Lung microvascular endothelial cell (primary cell): ENCODE data around the gene IKZF4. TPM values are rescaled to one million over a fixed set of nuclear protein-coding genes. Genes with fewer than 3 reads are reported as not detected.
"Not testable (repeated sequence)": the region's sequence is repeated elsewhere in the genome, so short reads cannot be mapped to it uniquely, and the experiment has no call there.

ENCODE experiments used
- DNase-seq, 2 donors: peaks; one replicate each; pipeline versions ENCODE4 v3.0.0 to v3.0.0-alpha.2; 2010; ENCODE audit warnings: low read depth in 2 of 2
- total RNA-seq: library from RNA; depleted of rRNA; stranded (reverse); fragments of >200 nt; gene quantifications from 2 replicates; pipeline ENCODE4 v1.2.1, GENCODE V29; 2014

The IKZF4 gene
- total RNA-seq, 1 donor from 2014 or later, result 0.20 TPM

- DNase-seq, result not testable (repeated sequence)
Measured at GRCh38 chr12:55999522-55999921, 21.3 kb upstream of the IKZF4 start.

GRCh38 chr12:55999999-56000540 is 20.8 kb upstream of the IKZF4 start:
- DNase-seq, result not testable (repeated sequence)

- DNase-seq, result no peak
Measured at GRCh38 chr12:56001487-56002100, 19.2 kb upstream of the IKZF4 start.

- DNase-seq, result not testable (repeated sequence)
Measured at GRCh38 chr12:56003376-56003775, 17.5 kb upstream of the IKZF4 start.

- no peak for DNase-seq
Measured at GRCh38 chr12:56004211-56004610, 16.6 kb upstream of the IKZF4 start.

GRCh38 chr12:56007564-56008559 is 13.0 kb upstream of the IKZF4 start:
- peak; percentile 24 to 45 for DNase-seq

GRCh38 chr12:56010111-56010570 is 10.7 kb upstream of the IKZF4 start:
- DNase-seq, result no peak

GRCh38 chr12:56011509-56012090 is 9.2 kb upstream of the IKZF4 start:
- DNase-seq, result no peak

GRCh38 chr12:56013482-56013881 is 7.4 kb upstream of the IKZF4 start:
- no peak for DNase-seq

GRCh38 chr12:56014205-56014604 is 6.6 kb upstream of the IKZF4 start:
- peak in 1 of 2 donors; percentile 18 for DNase-seq

GRCh38 chr12:56017181-56017580 is 3.7 kb upstream of the IKZF4 start:
- DNase-seq, result no peak

GRCh38 chr12:56018356-56018755 is 2.5 kb upstream of the IKZF4 start:
- no peak for DNase-seq

GRCh38 chr12:56021889-56022497 is 1.1 kb downstream of the IKZF4 start:
- DNase-seq, result no peak

- peak in 1 of 2 donors; percentile 15 for DNase-seq
Measured at GRCh38 chr12:56028511-56029165, 7.8 kb downstream of the IKZF4 start.

- peak in 1 of 2 donors; percentile 52 for DNase-seq
Measured at GRCh38 chr12:56029166-56029519, 8.3 kb downstream of the IKZF4 start.

- DNase-seq, result peak; percentile 74 to 81
Measured at GRCh38 chr12:56029666-56030293, 8.9 kb downstream of the IKZF4 start.

GRCh38 chr12:56031987-56032386 is 11.1 kb downstream of the IKZF4 start:
- DNase-seq, result no peak

GRCh38 chr12:56034586-56035332 is 13.9 kb downstream of the IKZF4 start:
- no peak for DNase-seq

- DNase-seq, result no peak
Measured at GRCh38 chr12:56037161-56037560, 16.3 kb downstream of the IKZF4 start.
